ENCODE data around the gene FOXO3. TPM values are rescaled to one million over a fixed set of nuclear protein-coding genes. Genes with fewer than 3 reads are reported as not detected.

The FOXO3 gene
- total RNA-seq, 1 experiment from 2014 or later: 43.8 TPM

GRCh38 chr6:108580646-108581045 lies 19.9 kb downstream of the FOXO3 start:
- TF ChIP-seq POLR2AphosphoS5 (IDR thresholded peaks at IDR 0.05; ENCODE audit: low read depth, low read length) (no peak), SIN3A (IDR thresholded peaks at IDR 0.05; ENCODE audit: borderline replicate concordance, insufficient read depth, low read depth, low read length) (no peak), CTCF (IDR thresholded peaks at IDR 0.05) (no peak), REST (IDR thresholded peaks at IDR 0.05; ENCODE audit: insufficient read depth in 1 of 2, low read depth in 2 of 2, low read length in 1 of 2) (no peak), TCF7L2 (IDR thresholded peaks at IDR 0.05; ENCODE audit: low read depth, low read length) (no peak)
- H3K4me1 ChIP-seq (ENCODE audit: control insufficient read depth, insufficient read depth, low read length): peaks cover 16% of the 10 kb centered on the region
- intact Hi-C loops (cut with micrococcal nuclease; ENCODE audit: unreplicated experiment): no loop called here

GRCh38 chr6:108581237-108581931 lies 20.7 kb downstream of the FOXO3 start:
- DNase-seq (ENCODE audit: low read depth, low spot score): no peak
- Histone ChIP-seq H3K36me3 (ENCODE audit: control insufficient read depth, insufficient read depth, low read length) (no peaks in the 10 kb centered on the region), H3K4me3 (ENCODE audit: low read depth in 2 of 2, low read length in 2 of 2) (no peak overlapping the region), H3K4me1 (ENCODE audit: control insufficient read depth, insufficient read depth, low read length) (peaks cover 17% of the 10 kb centered on the region), H3K27ac (ENCODE audit: low read length) (peak overlapping the region; percentile 3; the same call in 1 of the 2 replicates), H3K9me3 (ENCODE audit: control insufficient read depth, insufficient read depth, low read depth, low read length) (no peaks in the 10 kb centered on the region), H3K27me3 (ENCODE audit: control insufficient read depth, insufficient read depth, low read length) (no peaks in the 10 kb centered on the region)
- TF ChIP-seq SIN3A (IDR thresholded peaks at IDR 0.05; ENCODE audit: borderline replicate concordance, insufficient read depth, low read depth, low read length): no peak
- TF ChIP-seq POLR2AphosphoS5 (IDR thresholded peaks at IDR 0.05; ENCODE audit: low read depth, low read length): no peak
- TF ChIP-seq CTCF (IDR thresholded peaks at IDR 0.05): no peak
- ChIA-PET POLR2A (no interaction called here), CTCF (no interaction called here)
- intact Hi-C loops (cut with micrococcal nuclease; ENCODE audit: unreplicated experiment): no loop called here
- ATAC-seq: no peak
- in situ Hi-C loops (cut with HindIII; ENCODE audit: low pct_unique_long_range_greater_than_20kb, low sequenced_read_pairs): no loop called here
- no TSS peak for BruUV-seq (replicated peaks)

More at GRCh38 chr6:108580646-108581045, 19.9 kb downstream of the FOXO3 start:
- POLR2A ChIA-PET: no interaction called here
- Histone ChIP-seq H3K4me3 (ENCODE audit: low read depth in 2 of 2, low read length in 2 of 2) (no peak overlapping the region), H3K36me3 (ENCODE audit: control insufficient read depth, insufficient read depth, low read length) (no peaks in the 10 kb centered on the region), H3K9me3 (ENCODE audit: control insufficient read depth, insufficient read depth, low read depth, low read length) (no peaks in the 10 kb centered on the region), H3K27ac (ENCODE audit: low read length) (no peak overlapping the region), H3K27me3 (ENCODE audit: control insufficient read depth, insufficient read depth, low read length) (no peaks in the 10 kb centered on the region)
- TSS peak; percentile 4 for BruUV-seq (replicated peaks)
- ATAC-seq (no peak), DNase-seq (ENCODE audit: low read depth, low spot score) (no peak)
- in situ Hi-C loops (cut with HindIII; ENCODE audit: low pct_unique_long_range_greater_than_20kb, low sequenced_read_pairs): no loop called here
- CTCF ChIA-PET: no interaction called here
